ENCODE data around the gene TMEM11.

- TF ChIP-seq CTCF (IDR thresholded peaks at IDR 0.05), result no peak
- no peak for TF ChIP-seq POLR2A (IDR thresholded peaks at IDR 0.05)
These were observed 335 bp downstream of the TMEM11 start for GRCh38 chr17:21213638-21214014.

All from body of pancreas (tissue), 4 donors.